SK-N-SH treated with all-trans-retinoic acid at 6 μM for 48 hours (cell line): Measurements from ENCODE around the gene ELOVL1.

Source experiments
- ATAC-seq: fragments of 200-7000 bp; cut with Tn5 transposase; 3 replicates; pipeline ENCODE4 v1.9.1; 2020; ENCODE audit warnings: mild to moderate bottlenecking, moderate library complexity
- ARNTL ChIP-seq: fragments of 450-650 bp; formaldehyde crosslinking; IDR thresholded peaks from 2 replicates; pipeline ENCODE4 v1.5.0; 2020; ENCODE audit warnings: low read depth, mild to moderate bottlenecking, moderate library complexity, borderline replicate concordance
- BACH2 ChIP-seq: fragments of 250-450 bp; sonication (Bioruptor Pico); IDR thresholded peaks from 2 replicates; pipeline ENCODE4 v1.9.0; 2021; ENCODE audit warnings: mild to moderate bottlenecking, borderline replicate concordance
- CREB5 ChIP-seq: fragments of 250-450 bp; sonication (Bioruptor Pico); IDR thresholded peaks from 2 replicates; pipeline ENCODE4 v1.5.1; 2020; ENCODE audit warnings: low read depth, mild to moderate bottlenecking, moderate library complexity
- CSDC2 ChIP-seq: fragments of 250-450 bp; sonication (Bioruptor Pico); IDR thresholded peaks from 2 replicates; pipeline ENCODE4 v1.5.0; 2020; ENCODE audit warnings: mild to moderate bottlenecking, moderate library complexity
- CSRNP3 ChIP-seq: fragments of 250-450 bp; sonication (Bioruptor Pico); IDR thresholded peaks from 2 replicates; pipeline ENCODE4 v1.5.1; 2021; ENCODE audit warnings: mild to moderate bottlenecking, moderate library complexity
- ESRRG ChIP-seq: fragments of 250-450 bp; sonication (Bioruptor Pico); IDR thresholded peaks from 2 replicates; pipeline ENCODE4 v1.6.1; 2021; ENCODE audit warnings: mild to moderate bottlenecking
- GLIS3 ChIP-seq: fragments of 250-450 bp; sonication (Bioruptor Pico); IDR thresholded peaks from 2 replicates; pipeline ENCODE4 v1.5.0; 2020; ENCODE audit warnings: mild to moderate bottlenecking, moderate library complexity
- ISL1 ChIP-seq: fragments of 250-450 bp; sonication (Bioruptor Pico); IDR thresholded peaks from 2 replicates; pipeline ENCODE4 v2.1.2; 2022; ENCODE audit warnings: mild to moderate bottlenecking, moderate library complexity
- OSR1 ChIP-seq: fragments of 250-450 bp; sonication (Bioruptor Pico); IDR thresholded peaks from 2 replicates; pipeline ENCODE4 v1.8.0; 2022; ENCODE audit warnings: moderate library complexity, mild to moderate bottlenecking, inconsistent platforms
- PATZ1 ChIP-seq: fragments of 250-450 bp; sonication (Bioruptor Pico); IDR thresholded peaks from 2 replicates; pipeline ENCODE4 v1.8.0; 2020; ENCODE audit warnings: mild to moderate bottlenecking, moderate library complexity, borderline replicate concordance
- POU6F1 ChIP-seq: fragments of 250-450 bp; sonication (Bioruptor Pico); IDR thresholded peaks from 2 replicates; pipeline ENCODE4 v1.8.0; 2021; ENCODE audit warnings: low read depth, mild to moderate bottlenecking, moderate library complexity, borderline replicate concordance
- PPARA ChIP-seq: fragments of 250-450 bp; sonication (Bioruptor Pico); IDR thresholded peaks from 2 replicates; pipeline ENCODE4 v1.5.0; 2020; ENCODE audit warnings: mild to moderate bottlenecking, borderline replicate concordance
- RARB ChIP-seq: fragments of 250-450 bp; sonication (Bioruptor Pico); IDR thresholded peaks from 2 replicates; pipeline ENCODE4 v1.8.0; 2021; ENCODE audit warnings: mild to moderate bottlenecking, moderate library complexity
- TCF4 ChIP-seq: fragments of 250-450 bp; sonication (Bioruptor Pico); IDR thresholded peaks from 2 replicates; pipeline ENCODE4 v1.8.0; 2021; ENCODE audit warnings: mild to moderate bottlenecking, moderate library complexity, borderline replicate concordance
- TOX ChIP-seq: fragments of 250-450 bp; sonication (Bioruptor Pico); IDR thresholded peaks from 2 replicates; pipeline ENCODE4 v1.8.0; 2021; ENCODE audit warnings: mild to moderate bottlenecking, moderate library complexity, borderline replicate concordance
- TSHZ2 ChIP-seq: fragments of 250-450 bp; sonication (Bioruptor Pico); IDR thresholded peaks from 2 replicates; pipeline ENCODE4 v1.5.0; 2020; ENCODE audit warnings: mild to moderate bottlenecking, moderate library complexity
- ZC3H10 ChIP-seq: fragments of 250-450 bp; sonication (Bioruptor Pico); IDR thresholded peaks from 2 replicates; pipeline ENCODE4 v1.5.1; 2021; ENCODE audit warnings: mild to moderate bottlenecking, moderate library complexity
- ZFP3 ChIP-seq: fragments of 250-450 bp; sonication (Bioruptor Pico); IDR thresholded peaks from 2 replicates; pipeline ENCODE4 v1.5.0; 2020; ENCODE audit warnings: mild to moderate bottlenecking, moderate library complexity
- ZFP30 ChIP-seq: fragments of 450-650 bp; formaldehyde crosslinking; IDR thresholded peaks from 2 replicates; pipeline ENCODE4 v1.5.0; 2022; ENCODE audit warnings: mild to moderate bottlenecking, moderate library complexity
- ZNF565 ChIP-seq: fragments of 450-650 bp; formaldehyde crosslinking; conservative IDR thresholded peaks from 2 replicates; pipeline ENCODE4 v1.5.0; 2020; ENCODE audit warnings: low read depth, mild to moderate bottlenecking, moderate library complexity
- ZNF70 ChIP-seq: fragments of 450-650 bp; formaldehyde crosslinking; IDR thresholded peaks from 2 replicates; pipeline ENCODE4 v1.5.0; 2020; ENCODE audit warnings: mild to moderate bottlenecking, moderate library complexity
- ZNF8 ChIP-seq: fragments of 450-650 bp; formaldehyde crosslinking; IDR thresholded peaks from 2 replicates; pipeline ENCODE4 v1.5.0; 2020; ENCODE audit warnings: mild to moderate bottlenecking, moderate library complexity

The ELOVL1 gene

GRCh38 chr1:43389326-43390313, 21.8 kb upstream of the ELOVL1 start, which contains the start of the genes MED8 and SZT2:
TSS of gene MED8 (minus strand) at chr1:43389800. CDS start at chr1:43389764, 36 bp downstream.
TSS of gene SZT2 (plus strand) at chr1:43389899. CDS start at chr1:43389969, 70 bp downstream.
- TF ChIP-seq ZNF70 (CRISPR knock-in tag): no peak
- TF ChIP-seq PPARA (CRISPR knock-in tag): no peak
- no peak for TF ChIP-seq ZNF8 (CRISPR knock-in tag)
- no peak for TF ChIP-seq CREB5
- TF ChIP-seq BACH2: no peak
- no peak for TF ChIP-seq CSDC2
- no peak for TF ChIP-seq OSR1 (CRISPR knock-in tag)
- no peak for TF ChIP-seq ISL1 (CRISPR knock-in tag)
- no peak for TF ChIP-seq ZNF565 (CRISPR knock-in tag)
- TF ChIP-seq ZC3H10: no peak
- TF ChIP-seq ZFP3 (CRISPR knock-in tag): no peak
- no peak for TF ChIP-seq RARB (CRISPR knock-in tag)
- TF ChIP-seq ZFP30: no peak
- TF ChIP-seq GLIS3: no peak
- ATAC-seq: peak; percentile 98

GRCh38 chr1:43388613-43389012, 20.8 kb upstream of the ELOVL1 start:
- TF ChIP-seq PATZ1 (CRISPR knock-in tag) (no peak), ZFP30 (no peak), RARB (CRISPR knock-in tag) (no peak), POU6F1 (CRISPR knock-in tag) (no peak), ESRRG (CRISPR knock-in tag) (no peak), OSR1 (CRISPR knock-in tag) (no peak)
- no peak for ATAC-seq

GRCh38 chr1:43387976-43388599, 20.3 kb upstream of the ELOVL1 start:
- ATAC-seq: no peak
- TF ChIP-seq TCF4 (CRISPR knock-in tag) (no peak), TSHZ2 (CRISPR knock-in tag) (no peak), CSRNP3 (no peak), ZC3H10 (no peak), RARB (CRISPR knock-in tag) (no peak), ZNF565 (CRISPR knock-in tag) (no peak), ISL1 (CRISPR knock-in tag) (no peak), BACH2 (no peak), ARNTL (CRISPR knock-in tag) (no peak), ZFP30 (no peak), CREB5 (no peak), OSR1 (CRISPR knock-in tag) (no peak), TOX (CRISPR knock-in tag) (no peak), ZNF8 (CRISPR knock-in tag) (no peak), ZFP3 (CRISPR knock-in tag) (no peak), PPARA (CRISPR knock-in tag) (no peak), POU6F1 (CRISPR knock-in tag) (no peak)
